PC-9 (cell line): Measurements from ENCODE around the gene CNTNAP1. TPM values are rescaled to one million over a fixed set of nuclear protein-coding genes. Genes with fewer than 3 reads are reported as not detected.

Experiments
- BruUV-seq: library from RNA; stranded (reverse); fragments of 400-500 nt; replicated peaks from 2 replicates; lab custom pipeline; 2021; lab: Mats Ljungman, UMichigan
- CTCF ChIA-PET: fragments of 300-600 bp; sonication (Branson Sonifier 250); formaldehyde crosslinking; loops from one replicate; lab custom pipeline; 2022; ENCODE audit warnings: antibody characterized with exemption; lab: Charles Lee
- POLR2A ChIA-PET: fragments of 300-600 bp; sonication (Branson Sonifier 250); formaldehyde crosslinking; loops from one replicate; lab custom pipeline; 2022; ENCODE audit warnings: antibody characterized with exemption; ENCODE audit not compliant: unreplicated experiment; lab: Charles Lee
- DNase-seq, 2 experiments: peaks; one replicate each; pipeline versions ENCODE4 v3.0.0 to v3.0.0-alpha.2; 2015 to 2022; ENCODE audit warnings: mixed read lengths in 1 of 2
- H2AFZ ChIP-seq: fragments of 200-600 bp; sonication (generic); 2 replicates; pipeline ENCODE4 v1.8.1; 2017; ENCODE audit warnings: antibody characterized with exemption
- H3F3A ChIP-seq: fragments of 200-600 bp; sonication (generic); 2 replicates; pipeline ENCODE4 v1.8.1; 2017; ENCODE audit warnings: antibody characterized with exemption, mild to moderate bottlenecking, low read depth; ENCODE audit not compliant: insufficient read depth
- H3K27ac ChIP-seq: fragments of 200-600 bp; sonication (generic); 2 replicates; pipeline ENCODE4 v1.6.1; 2016; ENCODE audit warnings: mixed run types
- H3K27me3 ChIP-seq: fragments of 200-600 bp; sonication (generic); 2 replicates; pipeline ENCODE4 v1.6.1; 2016; ENCODE audit warnings: low read depth, mixed run types; ENCODE audit not compliant: insufficient read depth
- H3K36me3 ChIP-seq: fragments of 200-600 bp; sonication (generic); 2 replicates; pipeline ENCODE4 v1.6.1; 2016; ENCODE audit warnings: low read depth, mixed run types
- H3K4me1 ChIP-seq: fragments of 200-600 bp; sonication (generic); replicated peaks from 2 replicates; pipeline ENCODE4 v1.6.1; 2016; ENCODE audit warnings: mixed run types; ENCODE audit not compliant: insufficient read depth
- H3K4me2 ChIP-seq: fragments of 200-600 bp; sonication (generic); 2 replicates; pipeline ENCODE4 v1.6.1; 2017; ENCODE audit warnings: mixed run types
- H3K4me3 ChIP-seq: fragments of 200-600 bp; sonication (generic); 2 replicates; pipeline ENCODE4 v1.6.1; 2016; ENCODE audit warnings: mixed run types
- H3K79me2 ChIP-seq: fragments of 200-600 bp; sonication (generic); 2 replicates; pipeline ENCODE4 v1.6.1; 2017; ENCODE audit warnings: low read depth, mixed run types
- H3K9me2 ChIP-seq: fragments of 200-600 bp; sonication (generic); 2 replicates; pipeline ENCODE4 v1.8.1; 2017; ENCODE audit warnings: mild to moderate bottlenecking; ENCODE audit not compliant: insufficient read depth
- H3K9me3 ChIP-seq: fragments of 200-600 bp; sonication (generic); 2 replicates; pipeline ENCODE4 v1.8.1; 2016; ENCODE audit warnings: low read depth; ENCODE audit not compliant: insufficient read depth
- H4K20me1 ChIP-seq: fragments of 200-600 bp; sonication (generic); 2 replicates; pipeline ENCODE4 v1.8.1; 2017; ENCODE audit not compliant: insufficient read depth
- CTCF ChIP-seq: fragments of 200-600 bp; sonication (generic); conservative IDR thresholded peaks from 2 replicates; pipeline ENCODE4 v1.6.1; 2017; ENCODE audit warnings: mixed run types, antibody characterized with exemption, mild to moderate bottlenecking, moderate library complexity
- EZH2 ChIP-seq: fragments of 200-600 bp; sonication (generic); IDR thresholded peaks from 2 replicates; pipeline ENCODE4 v1.8.0; 2017; ENCODE audit warnings: antibody characterized with exemption, low read depth
- intact Hi-C: fragments of 100-400 bp; cut with micrococcal nuclease; formaldehyde crosslinking; loops from one replicate; pipeline ENCODE4 v1.10.0; 2022; ENCODE audit not compliant: unreplicated experiment
- total RNA-seq: library from RNA; stranded (reverse); gene quantifications from 2 replicates; pipeline ENCODE4 v1.2.3, GENCODE V29; 2021

CNTNAP1 gene
- total RNA-seq, 1 experiment from 2014 or later = 1.8 TPM

GRCh38 chr17:42702446-42702845 is 20.1 kb downstream of the CNTNAP1 start:
- Histone ChIP-seq H2AFZ (no peak overlapping the region), H3K79me2 (no peaks in the 10 kb centered on the region), H4K20me1 (no peaks in the 10 kb centered on the region), H3K9me2 (no peaks in the 10 kb centered on the region), H3K36me3 (no peaks in the 10 kb centered on the region), H3K27me3 (no peaks in the 10 kb centered on the region), H3F3A (no peaks in the 10 kb centered on the region), H3K4me3 (no peak overlapping the region), H3K4me1 (no peaks in the 10 kb centered on the region), H3K4me2 (no peak overlapping the region), H3K9me3 (no peaks in the 10 kb centered on the region), H3K27ac (no peak overlapping the region)
- ChIA-PET CTCF (interaction anchor here (0.6 kb wide), 1 partner anchor 20 kb away, joined by 5 read pairs; no protein-coding TSS in a partner anchor), POLR2A (no interaction called here)
- BruUV-seq = no TSS peak
- intact Hi-C loops = no loop called here
- no peak for TF ChIP-seq EZH2
- no peak for TF ChIP-seq CTCF
- DNase-seq = no peak

GRCh38 chr17:42704490-42704836 is 22.1 kb downstream of the CNTNAP1 start:
- no peak overlapping the region for H3K4me3 ChIP-seq
- BruUV-seq = no TSS peak
- TF ChIP-seq CTCF (no peak), EZH2 (no peak)

GRCh38 chr17:42704837-42705494 is 22.6 kb downstream of the CNTNAP1 start:
- POLR2A ChIA-PET = no interaction called here
- CTCF ChIA-PET = no interaction called here

More at GRCh38 chr17:42704490-42704836, 22.1 kb downstream of the CNTNAP1 start:
- Histone ChIP-seq H3K9me2 (no peaks in the 10 kb centered on the region), H3K36me3 (no peaks in the 10 kb centered on the region), H3K9me3 (no peaks in the 10 kb centered on the region), H3K79me2 (no peaks in the 10 kb centered on the region), H3F3A (no peaks in the 10 kb centered on the region; the same call in 1 of the 2 replicates), H3K27me3 (no peaks in the 10 kb centered on the region), H4K20me1 (no peaks in the 10 kb centered on the region), H3K4me2 (no peak overlapping the region), H3K4me1 (no peaks in the 10 kb centered on the region), H2AFZ (no peak overlapping the region), H3K27ac (no peak overlapping the region)
- CTCF ChIA-PET = interaction anchor here (0.6 kb wide), 1 partner anchor 126 kb away, joined by 6 read pairs; no protein-coding TSS in a partner anchor
- POLR2A ChIA-PET = interaction anchor here (0.5 kb wide), 1 partner anchor 156 kb away, joined by 3 read pairs; no protein-coding TSS in a partner anchor
- intact Hi-C loops = no loop called here
- no peak for DNase-seq

More at GRCh38 chr17:42704837-42705494, 22.6 kb downstream of the CNTNAP1 start:
- no peaks in the 10 kb centered on the region; the same call in 1 of the 2 replicates for H3F3A ChIP-seq
- no peaks in the 10 kb centered on the region for H3K9me3 ChIP-seq
- no peaks in the 10 kb centered on the region for H4K20me1 ChIP-seq
- H3K27ac ChIP-seq = no peak overlapping the region
- no peaks in the 10 kb centered on the region for H3K79me2 ChIP-seq
- no peaks in the 10 kb centered on the region for H3K36me3 ChIP-seq
- H3K9me2 ChIP-seq = no peaks in the 10 kb centered on the region
- no peak overlapping the region for H2AFZ ChIP-seq
- TF ChIP-seq CTCF (no peak), EZH2 (no peak)
- BruUV-seq = no TSS peak
- intact Hi-C loops = no loop called here
- no peaks in the 10 kb centered on the region for H3K27me3 ChIP-seq
- no peak overlapping the region for H3K4me2 ChIP-seq
- H3K4me3 ChIP-seq = no peak overlapping the region
- DNase-seq = no peak
- H3K4me1 ChIP-seq = no peaks in the 10 kb centered on the region
